OCI-LY7 (cell line): ENCODE results near the gene IGF1R. TPM values are rescaled to one million over a fixed set of nuclear protein-coding genes. Genes with fewer than 3 reads are reported as not detected.

Source experiments
- BruUV-seq: library from RNA; stranded (reverse); fragments of 400-500 nt; replicated peaks from 2 replicates; lab custom pipeline; 2021; lab: Mats Ljungman, UMichigan
- CTCF ChIA-PET: fragments of 300-600 bp; sonication (Branson Sonifier 250); formaldehyde crosslinking; loops from one replicate; lab custom pipeline; 2022; ENCODE audit warnings: antibody characterized with exemption; ENCODE audit not compliant: unreplicated experiment; lab: Charles Lee
- POLR2A ChIA-PET: fragments of 300-600 bp; sonication (Branson Sonifier 250); formaldehyde crosslinking; loops from one replicate; lab custom pipeline; 2022; ENCODE audit warnings: antibody characterized with exemption; lab: Charles Lee
- DNase-seq: peaks from one replicate; pipeline ENCODE4 v3.0.0-alpha.2; 2015; ENCODE audit warnings: low spot score
- H2AFZ ChIP-seq: fragments of 200-600 bp; sonication (generic), shearing (Covaris generic); 2 replicates; pipeline ENCODE4 v1.6.1; 2014; ENCODE audit warnings: mild to moderate bottlenecking, antibody characterized with exemption, low read length, moderate library complexity
- H3K27ac ChIP-seq: fragments of 200-600 bp; sonication (generic); 2 replicates; pipeline ENCODE4 v1.5.1; 2014; ENCODE audit warnings: mixed run types, low read depth, mild to moderate bottlenecking, moderate library complexity, low read length, inconsistent platforms; ENCODE audit not compliant: poor library complexity, severe bottlenecking
- H3K36me3 ChIP-seq: fragments of 200-600 bp; sonication (generic); 2 replicates; pipeline ENCODE4 v1.6.1; 2014; ENCODE audit warnings: mild to moderate bottlenecking, antibody characterized with exemption, low read length, moderate library complexity, mixed read lengths; ENCODE audit not compliant: insufficient read depth
- H3K4me1 ChIP-seq: fragments of 200-600 bp; sonication (generic); 2 replicates; pipeline ENCODE4 v1.5.1; 2014; ENCODE audit warnings: mild to moderate bottlenecking, low read length; ENCODE audit not compliant: insufficient read depth, poor library complexity, severe bottlenecking
- H3K4me2 ChIP-seq: fragments of 200-600 bp; sonication (generic); 2 replicates; pipeline ENCODE4 v1.6.1; 2014; ENCODE audit warnings: mild to moderate bottlenecking, low read length
- H3K4me3 ChIP-seq: fragments of 200-600 bp; sonication (generic); 2 replicates; pipeline ENCODE4 v1.5.1; 2014; ENCODE audit warnings: mild to moderate bottlenecking, low read depth, low read length; ENCODE audit not compliant: poor library complexity, severe bottlenecking
- H3K79me2 ChIP-seq: fragments of 200-600 bp; sonication (generic); 2 replicates; pipeline ENCODE4 v1.6.1; 2016; ENCODE audit warnings: low read depth, mild to moderate bottlenecking, low read length, moderate library complexity, mixed read lengths; ENCODE audit not compliant: insufficient read depth
- H3K9me2 ChIP-seq: fragments of 200-600 bp; sonication (generic); 2 replicates; pipeline ENCODE4 v1.6.1; 2016; ENCODE audit warnings: mild to moderate bottlenecking, low read length, mixed read lengths; ENCODE audit not compliant: insufficient read depth
- H3K9me3 ChIP-seq: fragments of 200-600 bp; sonication (generic); 2 replicates; pipeline ENCODE4 v1.6.1; 2014; ENCODE audit warnings: mild to moderate bottlenecking, mixed run types, low read length, mixed read lengths
- H4K20me1 ChIP-seq: fragments of 200-600 bp; sonication (generic); 2 replicates; pipeline ENCODE4 v1.6.1; 2014; ENCODE audit warnings: mild to moderate bottlenecking, antibody characterized with exemption, low read length, moderate library complexity, mixed read lengths; ENCODE audit not compliant: insufficient read depth
- EZH2phosphoT487 ChIP-seq: fragments of 200-600 bp; sonication (generic); IDR thresholded peaks from 2 replicates; pipeline ENCODE4 v1.6.1; 2018; ENCODE audit warnings: low read depth, borderline replicate concordance, mild to moderate bottlenecking, mixed run types, antibody characterized with exemption, low read length, moderate library complexity, mixed read lengths
- intact Hi-C: fragments of 100-400 bp; cut with micrococcal nuclease; formaldehyde crosslinking; loops from one replicate; pipeline ENCODE4 v1.10.0; 2022; ENCODE audit not compliant: unreplicated experiment
- total RNA-seq, 2 experiments: library from RNA; depleted of rRNA in 1 of 2; stranded (reverse); fragments of >200 nt in 1 of 2; shearing (Covaris generic) in 1 of 2; gene quantifications; 2 replicates each; pipeline ENCODE4 v1.2.3, GENCODE V29; 2014 to 2022
- TF ChIP-seq, protein P1 (sequence below): fragments of 200-600 bp; sonication (generic); conservative IDR thresholded peaks from 2 replicates; pipeline ENCODE4 v1.5.1; 2014; ENCODE audit warnings: mild to moderate bottlenecking, antibody characterized with exemption, low read length, moderate library complexity, mixed read lengths

Gene IGF1R
- total RNA-seq, 2 experiments from 2014 or later = 26.5 to 29.1 TPM

DNA sequence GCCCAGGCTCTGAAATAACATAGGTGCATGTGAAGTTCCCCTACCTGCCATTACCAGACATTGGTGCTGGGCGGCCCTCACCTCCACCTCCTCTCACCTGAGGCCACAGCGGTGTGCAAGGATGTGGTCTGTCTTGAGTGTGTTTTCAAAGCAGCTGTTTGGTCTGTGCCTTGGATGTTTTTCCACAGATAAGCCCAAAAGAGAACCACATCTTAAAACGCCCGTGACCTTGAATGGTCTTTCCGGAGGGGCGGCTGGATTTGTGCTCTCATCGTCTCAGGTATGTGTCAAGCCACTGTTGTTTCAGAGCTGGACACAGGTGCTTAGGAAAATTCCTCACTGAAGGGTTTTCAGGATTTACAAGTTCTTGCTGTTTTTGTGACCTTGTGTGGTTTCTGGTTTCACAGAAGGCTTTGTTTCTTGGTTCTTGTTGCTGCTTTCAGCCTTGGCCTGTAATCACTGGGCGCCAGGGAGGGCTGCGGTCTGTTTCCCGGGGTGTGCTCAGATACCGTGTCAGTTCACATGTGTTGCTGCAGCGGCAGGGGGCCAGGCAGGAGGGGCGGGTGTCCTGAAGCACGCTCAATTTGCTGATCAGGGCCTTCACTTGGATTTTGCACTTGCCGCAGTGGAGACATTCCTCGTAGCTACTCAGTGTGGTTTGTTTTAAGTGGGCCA, 128.4 kb downstream of the IGF1R start:
- Histone ChIP-seq H3K9me2 (no peaks in the 10 kb centered on the region), H3K4me1 (no peaks in the 10 kb centered on the region), H3K4me3 (no peak overlapping the region), H4K20me1 (peaks cover 4% of the 10 kb centered on the region), H3K36me3 (no peaks in the 10 kb centered on the region), H2AFZ (no peak overlapping the region), H3K9me3 (no peaks in the 10 kb centered on the region), H3K79me2 (no peaks in the 10 kb centered on the region), H3K4me2 (no peak overlapping the region), H3K27ac (no peak overlapping the region)
- POLR2A ChIA-PET = no interaction called here
- CTCF ChIA-PET = no interaction called here
- DNase-seq = no peak
- BruUV-seq = no TSS peak
- intact Hi-C loops = loop anchor here (10.0 kb wide), 1 partner anchor 262 kb away; no protein-coding TSS in a partner anchor
- TF ChIP-seq, protein P1, sequence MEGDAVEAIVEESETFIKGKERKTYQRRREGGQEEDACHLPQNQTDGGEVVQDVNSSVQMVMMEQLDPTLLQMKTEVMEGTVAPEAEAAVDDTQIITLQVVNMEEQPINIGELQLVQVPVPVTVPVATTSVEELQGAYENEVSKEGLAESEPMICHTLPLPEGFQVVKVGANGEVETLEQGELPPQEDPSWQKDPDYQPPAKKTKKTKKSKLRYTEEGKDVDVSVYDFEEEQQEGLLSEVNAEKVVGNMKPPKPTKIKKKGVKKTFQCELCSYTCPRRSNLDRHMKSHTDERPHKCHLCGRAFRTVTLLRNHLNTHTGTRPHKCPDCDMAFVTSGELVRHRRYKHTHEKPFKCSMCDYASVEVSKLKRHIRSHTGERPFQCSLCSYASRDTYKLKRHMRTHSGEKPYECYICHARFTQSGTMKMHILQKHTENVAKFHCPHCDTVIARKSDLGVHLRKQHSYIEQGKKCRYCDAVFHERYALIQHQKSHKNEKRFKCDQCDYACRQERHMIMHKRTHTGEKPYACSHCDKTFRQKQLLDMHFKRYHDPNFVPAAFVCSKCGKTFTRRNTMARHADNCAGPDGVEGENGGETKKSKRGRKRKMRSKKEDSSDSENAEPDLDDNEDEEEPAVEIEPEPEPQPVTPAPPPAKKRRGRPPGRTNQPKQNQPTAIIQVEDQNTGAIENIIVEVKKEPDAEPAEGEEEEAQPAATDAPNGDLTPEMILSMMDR = no peak
- TF ChIP-seq EZH2phosphoT487 = no peak

DNA sequence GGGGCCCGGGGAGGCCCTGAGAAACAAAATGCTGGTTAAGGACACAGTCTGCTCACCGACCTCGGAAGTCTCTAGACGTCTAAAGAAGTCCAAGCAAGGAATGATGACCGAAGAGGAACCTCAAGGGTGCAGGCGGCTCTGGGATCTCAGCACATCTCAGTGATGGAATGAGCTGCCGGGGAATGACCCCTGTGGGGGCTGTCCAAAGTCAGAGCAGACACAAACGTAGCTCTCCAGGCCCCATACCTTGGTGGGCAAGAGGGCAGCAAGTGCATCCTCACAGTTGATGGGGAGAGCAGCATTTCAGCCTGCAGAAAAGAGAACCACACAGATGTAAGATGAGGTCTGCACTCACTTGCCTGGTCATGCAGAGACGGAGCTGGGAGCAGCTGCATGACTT, 129.1 kb downstream of the IGF1R start:
- DNase-seq = no peak
- no peak overlapping the region for H2AFZ ChIP-seq
- CTCF ChIA-PET = interaction anchor here (1.0 kb wide), 1 partner anchor 93 kb away, joined by 3 read pairs; no protein-coding TSS in a partner anchor
- no peaks in the 10 kb centered on the region for H3K9me3 ChIP-seq
- H3K4me3 ChIP-seq = no peak overlapping the region
- H3K27ac ChIP-seq = no peak overlapping the region
- H4K20me1 ChIP-seq = peaks cover 4% of the 10 kb centered on the region
- no peaks in the 10 kb centered on the region for H3K36me3 ChIP-seq
- BruUV-seq = no TSS peak
- no peaks in the 10 kb centered on the region for H3K4me1 ChIP-seq
- no peak for TF ChIP-seq EZH2phosphoT487
- TF ChIP-seq, protein P1 = no peak
- no peaks in the 10 kb centered on the region for H3K9me2 ChIP-seq
- intact Hi-C loops = loop anchor here (10.0 kb wide), 1 partner anchor 263 kb away; no protein-coding TSS in a partner anchor
- H3K4me2 ChIP-seq = no peak overlapping the region
- POLR2A ChIA-PET = interaction anchor here (0.9 kb wide), 1 partner anchor 15 kb away, joined by 4 read pairs; no protein-coding TSS in a partner anchor
- no peaks in the 10 kb centered on the region for H3K79me2 ChIP-seq
